ENCODE results near the gene GATAD2A. TPM values are rescaled to one million over a fixed set of nuclear protein-coding genes. Genes with fewer than 3 reads are reported as not detected.

The GATAD2A gene
- total and polyA plus RNA-seq, 2 of the 8 experiments (the other 6 are each of a cell fraction or from before 2014, with no cell fraction given): 38.4 to 205 TPM

DNA sequence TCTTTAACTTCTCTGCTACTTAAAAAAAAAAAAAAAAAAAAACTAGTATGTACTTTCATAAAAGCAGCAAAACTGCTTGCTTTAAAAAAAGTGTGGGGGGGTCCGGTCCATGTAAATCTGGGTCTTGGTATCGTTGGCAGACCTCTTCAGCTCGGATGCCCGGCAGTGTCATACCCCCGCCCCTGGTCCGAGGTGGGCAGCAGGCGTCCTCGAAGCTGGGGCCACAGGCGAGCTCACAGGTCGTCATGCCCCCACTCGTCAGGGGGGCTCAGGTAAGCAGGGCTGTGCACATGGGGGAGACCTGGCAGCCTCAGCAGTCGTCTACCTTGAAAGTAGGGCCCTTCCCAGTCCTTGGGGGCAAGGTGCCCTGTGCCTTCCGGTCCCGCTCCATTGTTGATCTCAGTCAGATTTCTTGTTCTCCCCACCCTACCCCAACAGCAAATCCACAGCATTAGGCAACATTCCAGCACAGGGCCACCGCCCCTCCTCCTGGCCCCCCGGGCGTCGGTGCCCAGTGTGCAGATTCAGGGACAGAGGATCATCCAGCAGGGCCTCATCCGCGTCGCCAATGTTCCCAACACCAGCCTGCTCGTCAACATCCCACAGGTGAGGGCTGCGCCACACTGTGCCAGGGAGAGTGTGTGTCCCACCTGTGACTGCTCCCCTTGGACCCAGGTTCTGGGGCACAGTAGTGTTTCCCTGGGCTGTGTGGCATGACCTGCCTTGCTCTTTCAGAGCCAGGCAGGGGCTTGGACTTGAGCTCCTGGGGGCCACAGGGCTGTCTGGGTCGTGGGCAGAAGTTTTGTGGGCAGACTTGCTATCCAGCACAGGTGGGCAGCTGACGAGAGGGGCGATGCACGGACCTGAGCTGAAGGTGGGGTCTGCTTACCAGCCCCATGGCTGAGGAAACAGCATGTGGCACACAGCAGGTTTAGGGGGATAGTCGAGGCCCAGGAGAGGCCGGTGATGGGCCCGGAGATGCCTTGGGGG lies 90.4 kb downstream of the GATAD2A start:
- Histone ChIP-seq H3K4me1 (replicated peaks in 1 of 4; ENCODE audit: control insufficient read depth in 3 of 4, insufficient read depth in 4 of 4, low read length in 3 of 4) (no peaks in the 10 kb centered on the region; a peak in 1 of 7 replicates), H3K27ac (ENCODE audit: low read depth, low read length) (no peak overlapping the region), H2AK5ac (ENCODE audit: low read depth, low read length) (no peak overlapping the region), H2BK15ac (ENCODE audit: low read length) (no peak overlapping the region), H3K27me3 (replicated peaks in 1 of 4; ENCODE audit: control insufficient read depth in 3 of 4, extremely low read depth in 1 of 4, insufficient read depth in 3 of 4, low read length in 3 of 4) (no peaks in the 10 kb centered on the region), H2BK12ac (ENCODE audit: low read depth, low read length) (no peak overlapping the region), H3K79me1 (ENCODE audit: low read depth, low read length) (peaks cover 7% of the 10 kb centered on the region; the same call in 1 of the 2 replicates), H3K4me3 (ENCODE audit: extremely low read depth in 1 of 4, insufficient read depth in 2 of 4, low read depth in 3 of 4, low read length in 4 of 4) (no peak overlapping the region), H3K79me2 (ENCODE audit: control insufficient read depth in 1 of 2, insufficient read depth in 2 of 2, low read length in 2 of 2) (peaks cover 0 to 23% of the 10 kb centered on the region in 2 experiments; a peak in 2 of 4 replicates), H3K14ac (ENCODE audit: insufficient read length) (no peak overlapping the region), H2BK5ac (ENCODE audit: low read depth, low read length) (no peak overlapping the region), H3K9me3 (ENCODE audit: insufficient read depth in 2 of 2, low read depth in 1 of 2, low read length in 1 of 2) (no peaks in the 10 kb centered on the region), H3K4ac (replicated peaks; ENCODE audit: insufficient read length, low read depth, low read length) (no peak overlapping the region), H2BK120ac (replicated peaks; ENCODE audit: low read depth, low read length) (no peak overlapping the region), H2BK20ac (ENCODE audit: low read length) (no peak overlapping the region), H3K36me3 (ENCODE audit: control insufficient read depth in 2 of 4, insufficient read depth in 4 of 4, low read length in 3 of 4) (peaks cover 13 to 48% (median 42%) of the 10 kb centered on the region in 4 experiments), H3K23ac (ENCODE audit: insufficient read length) (no peak overlapping the region), H3K56ac (replicated peaks; ENCODE audit: insufficient read length, low read depth, low read length) (no peak overlapping the region), H3K18ac (ENCODE audit: extremely low read depth, low read length) (no peak overlapping the region), H3K4me2 (ENCODE audit: insufficient read depth in 1 of 2, low read depth in 2 of 2, low read length in 2 of 2) (no peak overlapping the region), H2AFZ (ENCODE audit: low read length) (no peak overlapping the region), H4K8ac (ENCODE audit: extremely low read depth, insufficient read depth, low read length) (no peak overlapping the region), H3K23me2 (ENCODE audit: low read depth, low read length) (no peaks in the 10 kb centered on the region), H4K20me1 (replicated peaks in 1 of 2; ENCODE audit: control insufficient read depth in 1 of 2, insufficient read depth in 2 of 2, low read length in 2 of 2) (peaks cover 9 to 24% of the 10 kb centered on the region in 2 experiments), H4K5ac (ENCODE audit: insufficient read length, low read depth, low read length) (no peak overlapping the region), H3K9ac (replicated peaks in 1 of 4; ENCODE audit: extremely low read depth in 1 of 4, low read depth in 3 of 4, low read length in 3 of 4) (no peak overlapping the region), H4K91ac (replicated peaks; ENCODE audit: insufficient read length, low read length) (no peak overlapping the region)
- ChIA-PET POLR2A (ENCODE audit: partially characterized antibody) (no interaction called here), CTCF (ENCODE audit: partially characterized antibody) (interaction anchor here (1.1 to 1.6 kb wide), 2 partner anchors 87 to 129 kb away, joined by 4 to 5 read pairs; no protein-coding TSS in a partner anchor)
- 85% methylated on average over 30 of the region's 30 CpGs; no CpG with 5 or more reads in 1 of the 2 experiments for WGBS, 2 experiments (ENCODE audit: extremely low coverage in 1 of 2, insufficient coverage in 1 of 2, insufficient read length in 1 of 2, insufficient replicate concordance in 2 of 2, low coverage in 1 of 2, low lambda C conversion rate in 2 of 2, missing lambda C conversion rate in 1 of 2)
- no peak for TF ChIP-seq POLR2A (IDR thresholded peaks at IDR 0.05; ENCODE audit: control extremely low read depth in 1 of 2, low read depth in 2 of 2, low read length in 2 of 2)
- no peak for TF ChIP-seq E2F6 (IDR thresholded peaks at IDR 0.05)
- no peak for TF ChIP-seq TAF1 (IDR thresholded peaks at IDR 0.05; ENCODE audit: low read depth, low read length)
- TF ChIP-seq NANOG (IDR thresholded peaks at IDR 0.05; ENCODE audit: insufficient read depth, low read depth, low read length, poor library complexity, severe bottlenecking): no peak
- TF ChIP-seq SRF (IDR thresholded peaks at IDR 0.05; ENCODE audit: low read depth, low read length): no peak
- no peak for TF ChIP-seq EGR1 (IDR thresholded peaks at IDR 0.05; ENCODE audit: borderline replicate concordance, low read depth, low read length)
- TF ChIP-seq FOSL1 (IDR thresholded peaks at IDR 0.05; ENCODE audit: insufficient read depth, low read depth, low read length): no peak
- TF ChIP-seq SIX5 (IDR thresholded peaks at IDR 0.05; ENCODE audit: low read depth, low read length): no peak
- TF ChIP-seq SIRT6 (IDR thresholded peaks at IDR 0.05; ENCODE audit: low read length): no peak
- no peak for TF ChIP-seq POU5F1 (IDR thresholded peaks at IDR 0.05; ENCODE audit: low read depth, low read length)
- FAIRE-seq (no peak), DNase-seq (ENCODE audit: low read depth in 1 of 2, low spot score in 2 of 2) (no peak)

Measured in H1 (cell line).